ENCODE results near the gene JUP. TPM values are rescaled to one million over a fixed set of nuclear protein-coding genes. Genes with fewer than 3 reads are reported as not detected.

The JUP gene
- total RNA-seq, 2 donors from 2014 or later: 67.9 to 85.4 TPM

- DNase-seq (no peak), ATAC-seq (no peak)
- Histone ChIP-seq H3K27me3 (no peaks in the 10 kb centered on the region), H3K36me3 (replicated peaks in 1 of 2; ENCODE audit: insufficient read depth in 1 of 2, low read depth in 2 of 2) (peaks cover 18 to 43% of the 10 kb centered on the region in 2 donors), H3K27ac (no peak overlapping the region), H3K4me1 (no peaks in the 10 kb centered on the region), H3K9me3 (no peaks in the 10 kb centered on the region), H3K4me3 (no peak overlapping the region)
- WGBS, 2 donors: 88 to 89% methylated on average over 1 to 7 of the region's 9 CpGs
- intact Hi-C loops (cut with DNase I): no loop called here
- TF ChIP-seq CTCF (IDR thresholded peaks at IDR 0.05) (no peak), POLR2A (IDR thresholded peaks at IDR 0.05) (no peak)
Observed at GRCh38 chr17:41758601-41759000, 27.9 kb downstream of the JUP start.

- Histone ChIP-seq H3K36me3 (replicated peaks in 1 of 2; ENCODE audit: insufficient read depth in 1 of 2, low read depth in 2 of 2) (peaks cover 0 to 24% of the 10 kb centered on the region in 2 donors), H3K27ac (no peak overlapping the region), H3K27me3 (no peaks in the 10 kb centered on the region), H3K9me3 (no peaks in the 10 kb centered on the region), H3K4me1 (no peaks in the 10 kb centered on the region), H3K4me3 (no peak overlapping the region)
- WGBS, 2 donors: 78 to 88% methylated on average over 12 of the region's 12 CpGs
- TF ChIP-seq POLR2A (IDR thresholded peaks at IDR 0.05) (no peak), CTCF (IDR thresholded peaks at IDR 0.05) (no peak)
- intact Hi-C loops (cut with DNase I): no loop called here
- DNase-seq: no peak
- no peak for ATAC-seq
Observed at GRCh38 chr17:41754066-41754465, 32.4 kb downstream of the JUP start.

- TF ChIP-seq CTCF (IDR thresholded peaks at IDR 0.05): no peak
- no peak for TF ChIP-seq POLR2A (IDR thresholded peaks at IDR 0.05)
- Histone ChIP-seq H3K27ac (no peak overlapping the region), H3K36me3 (replicated peaks in 1 of 2; ENCODE audit: insufficient read depth in 1 of 2, low read depth in 2 of 2) (peaks cover 0 to 10% of the 10 kb centered on the region in 2 donors), H3K9me3 (no peaks in the 10 kb centered on the region), H3K4me1 (no peaks in the 10 kb centered on the region), H3K4me3 (no peak overlapping the region), H3K27me3 (no peaks in the 10 kb centered on the region)
- ATAC-seq: no peak
- intact Hi-C loops (cut with DNase I): no loop called here
- WGBS, 2 donors: 64 to 85% methylated on average over 3 of the region's 3 CpGs
- DNase-seq: no peak
Observed at GRCh38 chr17:41751288-41751687, 35.2 kb downstream of the JUP start.

GRCh38 chr17:41750862-41751261 lies 35.6 kb downstream of the JUP start:
- Histone ChIP-seq H3K36me3 (replicated peaks in 1 of 2; ENCODE audit: insufficient read depth in 1 of 2, low read depth in 2 of 2) (peaks cover 0 to 7% of the 10 kb centered on the region in 2 donors), H3K4me3 (no peak overlapping the region), H3K27me3 (no peaks in the 10 kb centered on the region), H3K9me3 (no peaks in the 10 kb centered on the region), H3K27ac (no peak overlapping the region), H3K4me1 (no peaks in the 10 kb centered on the region)
- intact Hi-C loops (cut with DNase I): no loop called here
- WGBS, 2 donors: 84 to 88% methylated on average over 4 of the region's 4 CpGs
- no peak for TF ChIP-seq POLR2A (IDR thresholded peaks at IDR 0.05)
- no peak for TF ChIP-seq CTCF (IDR thresholded peaks at IDR 0.05)
- DNase-seq (no peak), ATAC-seq (no peak)

- Histone ChIP-seq H3K27me3 (no peaks in the 10 kb centered on the region), H3K4me3 (no peak overlapping the region), H3K27ac (no peak overlapping the region), H3K9me3 (no peaks in the 10 kb centered on the region), H3K4me1 (no peaks in the 10 kb centered on the region), H3K36me3 (replicated peaks in 1 of 2; ENCODE audit: insufficient read depth in 1 of 2, low read depth in 2 of 2) (no peaks in the 10 kb centered on the region)
- TF ChIP-seq POLR2A (IDR thresholded peaks at IDR 0.05): no peak
- no peak for TF ChIP-seq CTCF (IDR thresholded peaks at IDR 0.05)
- WGBS, 2 donors: 85 to 88% methylated on average over 6 of the region's 6 CpGs
- ATAC-seq (no peak), DNase-seq (no peak)
- intact Hi-C loops (cut with DNase I): no loop called here
Observed at GRCh38 chr17:41748275-41748674, 38.2 kb downstream of the JUP start.

Measured in body of pancreas (tissue), 4 donors.